ENCODE data around the gene ARMC9.

GRCh38 chr2:231413921-231414476, 215.6 kb downstream of the ARMC9 start:
- TF ChIP-seq, protein P1, sequence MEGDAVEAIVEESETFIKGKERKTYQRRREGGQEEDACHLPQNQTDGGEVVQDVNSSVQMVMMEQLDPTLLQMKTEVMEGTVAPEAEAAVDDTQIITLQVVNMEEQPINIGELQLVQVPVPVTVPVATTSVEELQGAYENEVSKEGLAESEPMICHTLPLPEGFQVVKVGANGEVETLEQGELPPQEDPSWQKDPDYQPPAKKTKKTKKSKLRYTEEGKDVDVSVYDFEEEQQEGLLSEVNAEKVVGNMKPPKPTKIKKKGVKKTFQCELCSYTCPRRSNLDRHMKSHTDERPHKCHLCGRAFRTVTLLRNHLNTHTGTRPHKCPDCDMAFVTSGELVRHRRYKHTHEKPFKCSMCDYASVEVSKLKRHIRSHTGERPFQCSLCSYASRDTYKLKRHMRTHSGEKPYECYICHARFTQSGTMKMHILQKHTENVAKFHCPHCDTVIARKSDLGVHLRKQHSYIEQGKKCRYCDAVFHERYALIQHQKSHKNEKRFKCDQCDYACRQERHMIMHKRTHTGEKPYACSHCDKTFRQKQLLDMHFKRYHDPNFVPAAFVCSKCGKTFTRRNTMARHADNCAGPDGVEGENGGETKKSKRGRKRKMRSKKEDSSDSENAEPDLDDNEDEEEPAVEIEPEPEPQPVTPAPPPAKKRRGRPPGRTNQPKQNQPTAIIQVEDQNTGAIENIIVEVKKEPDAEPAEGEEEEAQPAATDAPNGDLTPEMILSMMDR (conservative IDR thresholded peaks at IDR 0.05; ENCODE audit: low read depth, low read length), result no peak
- TF ChIP-seq EZH2 (IDR thresholded peaks at IDR 0.05; ENCODE audit: borderline replicate concordance, low read depth, low read length, poor library complexity, severe bottlenecking), result no peak
